GM23338 (cell line): ENCODE data around the gene BICRA.

Experiments
- EZH2 ChIP-seq: fragments of 200-600 bp; sonication (generic); IDR thresholded peaks from one replicate; pipeline ENCODE4 v1.8.0; 2017; ENCODE audit warnings: antibody characterized with exemption, mild to moderate bottlenecking, low read depth; ENCODE audit not compliant: unreplicated experiment
- EZH2phosphoT487 ChIP-seq: fragments of 200-600 bp; sonication (generic); IDR thresholded peaks from one replicate; pipeline ENCODE4 v1.8.1; 2018; ENCODE audit warnings: antibody characterized with exemption; ENCODE audit not compliant: unreplicated experiment
- JUNB ChIP-seq: IDR thresholded peaks from one replicate; pipeline ENCODE4 v1.6.1; 2016; ENCODE audit warnings: antibody characterized with exemption; ENCODE audit not compliant: unreplicated experiment
- NANOG ChIP-seq: IDR thresholded peaks from 2 replicates; pipeline ENCODE4 v1.6.1; 2016; ENCODE audit warnings: antibody characterized with exemption, borderline replicate concordance
- POLR2AphosphoS5 ChIP-seq: IDR thresholded peaks from 2 replicates; pipeline ENCODE4 v1.6.1; 2016; ENCODE audit warnings: antibody characterized with exemption, low read depth
- ZNF331 ChIP-seq: fragments of 250-450 bp; sonication (Bioruptor Pico); IDR thresholded peaks from 2 replicates; pipeline ENCODE4 v1.5.0; 2020; ENCODE audit warnings: low read depth, mild to moderate bottlenecking, moderate library complexity
- TF ChIP-seq, protein P1 (sequence below), 2 experiments: fragments of 200-600 bp in 1 of 2; sonication (generic) in 1 of 2; conservative IDR thresholded peaks; 2 replicates each; pipeline versions ENCODE4 v1.5.1 to v1.6.1; 2016 to 2017; ENCODE audit warnings: antibody characterized with exemption in 2 of 2, low read depth in 2 of 2, mild to moderate bottlenecking in 2 of 2, moderate library complexity in 1 of 2

DNA sequence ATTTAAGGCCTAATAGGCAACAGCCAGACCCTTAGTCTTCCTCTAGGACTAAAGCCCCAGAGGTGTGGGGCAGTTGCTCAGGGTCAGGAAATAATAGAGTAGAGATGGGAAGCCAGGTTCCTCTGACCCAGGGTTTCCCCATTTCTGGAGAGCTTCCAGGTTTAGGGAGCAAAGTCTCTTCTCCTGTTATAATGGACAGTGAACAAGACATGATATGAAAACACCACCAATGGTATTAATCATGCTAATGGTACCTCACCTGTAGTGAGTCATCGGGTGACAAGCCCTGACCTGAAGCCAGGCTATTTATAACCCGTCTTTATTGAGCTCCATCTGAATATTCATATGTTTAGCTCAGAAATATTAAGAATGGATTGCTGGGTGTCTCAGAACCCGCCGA lies 24.6 kb downstream of the BICRA start:
- TF ChIP-seq, protein P1, sequence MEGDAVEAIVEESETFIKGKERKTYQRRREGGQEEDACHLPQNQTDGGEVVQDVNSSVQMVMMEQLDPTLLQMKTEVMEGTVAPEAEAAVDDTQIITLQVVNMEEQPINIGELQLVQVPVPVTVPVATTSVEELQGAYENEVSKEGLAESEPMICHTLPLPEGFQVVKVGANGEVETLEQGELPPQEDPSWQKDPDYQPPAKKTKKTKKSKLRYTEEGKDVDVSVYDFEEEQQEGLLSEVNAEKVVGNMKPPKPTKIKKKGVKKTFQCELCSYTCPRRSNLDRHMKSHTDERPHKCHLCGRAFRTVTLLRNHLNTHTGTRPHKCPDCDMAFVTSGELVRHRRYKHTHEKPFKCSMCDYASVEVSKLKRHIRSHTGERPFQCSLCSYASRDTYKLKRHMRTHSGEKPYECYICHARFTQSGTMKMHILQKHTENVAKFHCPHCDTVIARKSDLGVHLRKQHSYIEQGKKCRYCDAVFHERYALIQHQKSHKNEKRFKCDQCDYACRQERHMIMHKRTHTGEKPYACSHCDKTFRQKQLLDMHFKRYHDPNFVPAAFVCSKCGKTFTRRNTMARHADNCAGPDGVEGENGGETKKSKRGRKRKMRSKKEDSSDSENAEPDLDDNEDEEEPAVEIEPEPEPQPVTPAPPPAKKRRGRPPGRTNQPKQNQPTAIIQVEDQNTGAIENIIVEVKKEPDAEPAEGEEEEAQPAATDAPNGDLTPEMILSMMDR (conservative IDR thresholded peaks at IDR 0.05; ENCODE audit: low read depth in 2 of 2) = no peak
- TF ChIP-seq EZH2 (no peak), EZH2phosphoT487 (no peak), POLR2AphosphoS5 (no peak), NANOG (no peak), JUNB (no peak), ZNF331 (CRISPR knock-in tag) (no peak)
